PFSK-1 (cell line): ENCODE results near the gene MEN1.

Experiments
- FOXP2 ChIP-seq: optimal IDR thresholded peaks from 2 replicates; pipeline ENCODE3; 2011; ENCODE audit warnings: borderline replicate concordance, control low read depth, inconsistent platforms; ENCODE audit not compliant: insufficient read depth; ENCODE audit errors: extremely low read length, extremely low read depth
- POLR2AphosphoS5 ChIP-seq: IDR thresholded peaks from 2 replicates; pipeline ENCODE4 v1.6.1; 2012; ENCODE audit warnings: low read depth, mild to moderate bottlenecking, control low read depth, low read length, moderate library complexity
- REST ChIP-seq, 2 experiments: IDR thresholded peaks; 2 replicates each; pipeline versions ENCODE4 v1.6.1 to v1.8.0; 2011 to 2012; ENCODE audit warnings: low read depth in 2 of 2, low read length in 2 of 2, control low read depth in 1 of 2, inconsistent platforms in 1 of 2, mild to moderate bottlenecking in 1 of 2, moderate library complexity in 1 of 2; ENCODE audit not compliant: insufficient read depth in 1 of 2
- SIN3A ChIP-seq: IDR thresholded peaks from 2 replicates; pipeline ENCODE4 v1.6.1; 2012; ENCODE audit warnings: mild to moderate bottlenecking, low read length, moderate library complexity, borderline replicate concordance; ENCODE audit not compliant: insufficient read depth
- TAF1 ChIP-seq: IDR thresholded peaks from 2 replicates; pipeline ENCODE4 v1.6.1; 2012; ENCODE audit warnings: low read length, control low read depth, borderline replicate concordance; ENCODE audit not compliant: insufficient read depth

MEN1 gene

GRCh38 chr11:64841592-64842365 is 31.4 kb upstream of the MEN1 start:
- TF ChIP-seq POLR2AphosphoS5 (no peak), SIN3A (no peak), TAF1 (no peak), REST (IDR thresholded peaks at IDR 0.05; ENCODE audit: insufficient read depth in 1 of 2, low read depth in 2 of 2, low read length in 2 of 2) (no peak), FOXP2 (no peak)

- no peak for TF ChIP-seq FOXP2
- no peak for TF ChIP-seq REST (IDR thresholded peaks at IDR 0.05; ENCODE audit: insufficient read depth in 1 of 2, low read depth in 2 of 2, low read length in 2 of 2)
- TF ChIP-seq SIN3A: no peak
Observed at GRCh38 chr11:64839887-64840782, 29.8 kb upstream of the MEN1 start.

- TF ChIP-seq SIN3A (no peak), FOXP2 (no peak), POLR2AphosphoS5 (no peak), REST (IDR thresholded peaks at IDR 0.05; ENCODE audit: insufficient read depth in 1 of 2, low read depth in 2 of 2, low read length in 2 of 2) (no peak), TAF1 (no peak)
Observed at GRCh38 chr11:64839335-64839734, 29.0 kb upstream of the MEN1 start.

GRCh38 chr11:64838600-64839334 is 28.4 kb upstream of the MEN1 start:
- TF ChIP-seq SIN3A (no peak), TAF1 (no peak), FOXP2 (no peak), REST (IDR thresholded peaks at IDR 0.05; ENCODE audit: insufficient read depth in 1 of 2, low read depth in 2 of 2, low read length in 2 of 2) (no peak), POLR2AphosphoS5 (no peak)
